Chondrocyte (in vitro differentiated cells): ENCODE data around the gene VGLL2. TPM values are rescaled to one million over a fixed set of nuclear protein-coding genes. Genes with fewer than 3 reads are reported as not detected.

ENCODE experiments used
- DNase-seq: peaks from one replicate; pipeline ENCODE4 v3.0.0; 2021; ENCODE audit warnings: mixed read lengths, low spot score
- H3K27ac Mint-ChIP-seq: one replicate; pipeline ENCODE4 v1.8.0; 2021; ENCODE audit warnings: mild to moderate bottlenecking, moderate library complexity, mixed read lengths; ENCODE audit not compliant: unreplicated experiment
- H3K27me3 Mint-ChIP-seq: 2 replicates; pipeline ENCODE4 v1.8.0; 2021; ENCODE audit warnings: low read depth, mixed read lengths
- H3K36me3 Mint-ChIP-seq: 2 replicates; pipeline ENCODE4 v1.8.0; 2021; ENCODE audit warnings: low read depth, mixed read lengths
- H3K4me1 Mint-ChIP-seq: 2 replicates; pipeline ENCODE4 v1.8.0; 2021; ENCODE audit warnings: low read depth, mild to moderate bottlenecking, mixed read lengths
- H3K4me3 Mint-ChIP-seq: one replicate; pipeline ENCODE4 v1.8.0; 2021; ENCODE audit warnings: mild to moderate bottlenecking, moderate library complexity, mixed read lengths; ENCODE audit not compliant: unreplicated experiment
- H3K9me3 Mint-ChIP-seq: 2 replicates; pipeline ENCODE4 v1.8.0; 2021; ENCODE audit warnings: low read depth, mixed read lengths
- CTCF ChIP-seq: fragments of 200-600 bp; sonication (generic); IDR thresholded peaks from 2 replicates; pipeline ENCODE4 v1.5.0; 2021; ENCODE audit warnings: antibody characterized with exemption, mild to moderate bottlenecking, moderate library complexity
- total RNA-seq: library from RNA; stranded (reverse); gene quantifications from 3 replicates; pipeline ENCODE4 v1.2.1, GENCODE V29; 2021

VGLL2 gene
- total RNA-seq, 1 donor from 2014 or later = not detected

- Mint-ChIP-seq H3K36me3 (peaks cover 3% of the 10 kb centered on the region), H3K27ac (no peak overlapping the region), H3K27me3 (peaks cover 82% of the 10 kb centered on the region), H3K4me3 (peak overlapping the region; percentile 19), H3K9me3 (no peaks in the 10 kb centered on the region), H3K4me1 (peaks cover 21% of the 10 kb centered on the region)
- no peak for TF ChIP-seq CTCF
- DNase-seq = no peak
These were observed 1.1 kb downstream of the VGLL2 start for GRCh38 chr6:117266257-117267053.

GRCh38 chr6:117267054-117267347, 1.6 kb downstream of the VGLL2 start:
- peaks cover 3% of the 10 kb centered on the region for H3K36me3 Mint-ChIP-seq
- no peak for DNase-seq
- peaks cover 81% of the 10 kb centered on the region for H3K27me3 Mint-ChIP-seq
- H3K4me1 Mint-ChIP-seq = peaks cover 21% of the 10 kb centered on the region
- no peak overlapping the region for H3K27ac Mint-ChIP-seq
- no peaks in the 10 kb centered on the region for H3K9me3 Mint-ChIP-seq
- H3K4me3 Mint-ChIP-seq = no peak overlapping the region
- no peak for TF ChIP-seq CTCF

- no peak overlapping the region for H3K27ac Mint-ChIP-seq
- H3K27me3 Mint-ChIP-seq = peaks cover 82% of the 10 kb centered on the region
- no peak overlapping the region for H3K4me3 Mint-ChIP-seq
- H3K36me3 Mint-ChIP-seq = peaks cover 3% of the 10 kb centered on the region
- DNase-seq = no peak
- H3K4me1 Mint-ChIP-seq = peaks cover 21% of the 10 kb centered on the region
- no peak for TF ChIP-seq CTCF
- no peaks in the 10 kb centered on the region for H3K9me3 Mint-ChIP-seq
These were observed 2.6 kb downstream of the VGLL2 start for GRCh38 chr6:117267766-117268534.

- peaks cover 3% of the 10 kb centered on the region for H3K36me3 Mint-ChIP-seq
- no peak overlapping the region for H3K4me3 Mint-ChIP-seq
- DNase-seq = no peak
- no peak for TF ChIP-seq CTCF
- H3K27ac Mint-ChIP-seq = no peak overlapping the region
- peaks cover 80% of the 10 kb centered on the region for H3K27me3 Mint-ChIP-seq
- no peaks in the 10 kb centered on the region for H3K9me3 Mint-ChIP-seq
- H3K4me1 Mint-ChIP-seq = peaks cover 21% of the 10 kb centered on the region
These were observed 3.6 kb downstream of the VGLL2 start for GRCh38 chr6:117268924-117269323.

GRCh38 chr6:117269638-117270054, 4.3 kb downstream of the VGLL2 start:
- Mint-ChIP-seq H3K27me3 (peaks cover 79% of the 10 kb centered on the region), H3K4me1 (peaks cover 19% of the 10 kb centered on the region), H3K27ac (no peak overlapping the region), H3K36me3 (peaks cover 3% of the 10 kb centered on the region), H3K9me3 (no peaks in the 10 kb centered on the region), H3K4me3 (peak overlapping the region; percentile 40)
- DNase-seq = no peak
- no peak for TF ChIP-seq CTCF
